Transverse colon (tissue), 4 donors: ENCODE data around the gene MAGI1. TPM values are rescaled to one million over a fixed set of nuclear protein-coding genes. Genes with fewer than 3 reads are reported as not detected.

Experiments used
- DNase-seq: peaks from one replicate; pipeline ENCODE4 v3.0.0-alpha.2; 2019
- H3K27ac ChIP-seq, 4 donors: fragments of 200-600 bp; sonication (generic); 2 replicates each; pipeline ENCODE4 v1.5.1; 2016 to 2018; ENCODE audit warnings: inconsistent platforms in 4 of 4
- H3K27me3 ChIP-seq: fragments of 200-600 bp; sonication (generic); 2 replicates; pipeline ENCODE4 v1.5.1; 2017; ENCODE audit warnings: inconsistent platforms
- H3K36me3 ChIP-seq, 4 donors: fragments of 200-600 bp; sonication (generic); 2 replicates each; pipeline ENCODE4 v1.5.1; 2017 to 2019; ENCODE audit warnings: inconsistent platforms in 4 of 4
- H3K4me1 ChIP-seq, 4 donors: fragments of 200-600 bp; sonication (generic); 2 replicates each; pipeline ENCODE4 v1.5.1; 2017 to 2020; ENCODE audit warnings: inconsistent platforms in 4 of 4
- H3K4me3 ChIP-seq, 4 donors: fragments of 200-600 bp; sonication (generic); 1 replicate in 1 of 4; 2 replicates in 3 of 4; pipeline versions ENCODE4 v1.5.1 to v1.6.1; 2017 to 2019; ENCODE audit warnings: inconsistent platforms in 4 of 4
- H3K9me3 ChIP-seq, 2 donors: fragments of 200-600 bp; sonication (generic); 2 replicates each; pipeline ENCODE4 v1.5.1; 2017 to 2019; ENCODE audit warnings: inconsistent platforms in 2 of 2
- CTCF ChIP-seq, 5 experiments: fragments of 200-600 bp in 3 of 5; fragments of 450-650 bp in 2 of 5; sonication (generic) in 3 of 5; IDR thresholded peaks; 1 replicate in 2 of 5; 2 replicates in 3 of 5; pipeline ENCODE4 v1.5.1; 2016 to 2017; ENCODE audit warnings: antibody characterized with exemption in 5 of 5, inconsistent platforms in 3 of 5, mild to moderate bottlenecking in 2 of 5, moderate library complexity in 1 of 5
- EP300 ChIP-seq: sonication (generic); formaldehyde crosslinking; IDR thresholded peaks from one replicate; pipeline ENCODE4 v1.6.1; 2017; ENCODE audit warnings: antibody characterized with exemption, low read depth
- POLR2A ChIP-seq: fragments of 450-650 bp; IDR thresholded peaks from one replicate; pipeline ENCODE4 v1.6.1; 2016; ENCODE audit warnings: antibody characterized with exemption, mild to moderate bottlenecking, moderate library complexity
- POLR2AphosphoS5 ChIP-seq, 3 donors: sonication (generic); formaldehyde crosslinking; IDR thresholded peaks; one replicate each; pipeline ENCODE4 v1.6.1; 2016; ENCODE audit warnings: antibody characterized with exemption in 3 of 3
- WGBS, 2 donors: methylation state at CpG; one replicate each; pipeline ENCODE4 v1.1.5; 2018; ENCODE audit warnings: low coverage in 1 of 2; 5-methylcytosine and 5-hydroxymethylcytosine counted together
- in situ Hi-C, 4 donors: fragments of 200-750 bp; cut with MboI; loops; one replicate each; pipeline versions ENCODE4 v1.15.0 to v1.15.1; 2017; ENCODE audit warnings: low sequenced_read_pairs in 3 of 4, low pct_ligation_motif_present in 1 of 4, low pct_unique_long_range_greater_than_20kb in 1 of 4
- intact Hi-C: fragments of 100-400 bp; cut with DNase I; formaldehyde crosslinking; loops from one replicate; pipeline ENCODE4 v1.15.1; 2023; ENCODE audit warnings: low total_unique reads
- total RNA-seq, 4 donors: library from RNA; depleted of rRNA; stranded (reverse); fragments of >200 nt; gene quantifications; one replicate each; pipeline ENCODE4 v1.1.0, GENCODE V29; 2016

Gene MAGI1
- total RNA-seq, 4 donors from 2014 or later: 50.8 to 190 (median 67.4) TPM

- no peak for DNase-seq
- Histone ChIP-seq H3K27ac (no peak overlapping the region), H3K27me3 (no peaks in the 10 kb centered on the region), H3K9me3 (no peaks in the 10 kb centered on the region), H3K4me1 (peaks cover 0 to 12% (median 4%) of the 10 kb centered on the region in 4 donors), H3K36me3 (no peaks in the 10 kb centered on the region), H3K4me3 (no peak overlapping the region)
- in situ Hi-C loops: no loop called here
- no peak for TF ChIP-seq POLR2AphosphoS5 (IDR thresholded peaks at IDR 0.05)
- TF ChIP-seq CTCF (IDR thresholded peaks at IDR 0.05): no peak
- no peak for TF ChIP-seq POLR2A
- TF ChIP-seq EP300: no peak
- intact Hi-C loops: no loop called here
- 78 to 79% methylated on average over 5 to 6 of the region's 6 CpGs for WGBS, 2 donors
Observed at GRCh38 chr3:65875393-65876027, 163.2 kb downstream of the MAGI1 start.

GRCh38 chr3:65873869-65874268 is 164.8 kb downstream of the MAGI1 start:
- WGBS, 2 donors: 78 to 94% methylated on average over 3 of the region's 3 CpGs
- no peak for DNase-seq
- no peaks in the 10 kb centered on the region for H3K9me3 ChIP-seq
- H3K36me3 ChIP-seq: no peaks in the 10 kb centered on the region
- no peaks in the 10 kb centered on the region for H3K27me3 ChIP-seq
- peaks cover 0 to 12% (median 4%) of the 10 kb centered on the region in 4 donors for H3K4me1 ChIP-seq
- TF ChIP-seq EP300: no peak
- TF ChIP-seq POLR2A: no peak
- TF ChIP-seq POLR2AphosphoS5 (IDR thresholded peaks at IDR 0.05): no peak
- TF ChIP-seq CTCF (IDR thresholded peaks at IDR 0.05): no peak
- H3K27ac ChIP-seq: no peak overlapping the region
- H3K4me3 ChIP-seq: no peak overlapping the region
- intact Hi-C loops (no loop called here), in situ Hi-C loops (no loop called here)

GRCh38 chr3:65873028-65873427 is 165.7 kb downstream of the MAGI1 start:
- in situ Hi-C loops (no loop called here), intact Hi-C loops (no loop called here)
- Histone ChIP-seq H3K4me3 (no peak overlapping the region), H3K36me3 (no peaks in the 10 kb centered on the region), H3K27ac (no peak overlapping the region), H3K27me3 (no peaks in the 10 kb centered on the region), H3K9me3 (no peaks in the 10 kb centered on the region), H3K4me1 (peaks cover 0 to 12% (median 4%) of the 10 kb centered on the region in 4 donors)
- no peak for DNase-seq
- WGBS, 2 donors: 67 to 80% methylated on average over 3 to 6 of the region's 6 CpGs
- TF ChIP-seq EP300: no peak
- no peak for TF ChIP-seq CTCF (IDR thresholded peaks at IDR 0.05)

- no peaks in the 10 kb centered on the region for H3K36me3 ChIP-seq
- intact Hi-C loops (no loop called here), in situ Hi-C loops (no loop called here)
- H3K27me3 ChIP-seq: no peaks in the 10 kb centered on the region
- DNase-seq: peak; percentile 63
- H3K4me3 ChIP-seq: no peak overlapping the region
- H3K27ac ChIP-seq: no peak overlapping the region
- TF ChIP-seq POLR2A (no peak), CTCF (IDR thresholded peaks at IDR 0.05) (no peak), POLR2AphosphoS5 (IDR thresholded peaks at IDR 0.05) (no peak), EP300 (no peak)
- H3K4me1 ChIP-seq: peaks cover 0 to 12% (median 4%) of the 10 kb centered on the region in 4 donors
- WGBS, 2 donors: 46 to 56% methylated on average over 5 to 6 of the region's 6 CpGs
- no peaks in the 10 kb centered on the region for H3K9me3 ChIP-seq
Observed at GRCh38 chr3:65871305-65872141, 167.2 kb downstream of the MAGI1 start.
